Heart left ventricle (tissue), 16 donors: Measurements from ENCODE around the gene BMP8A. TPM values are rescaled to one million over a fixed set of nuclear protein-coding genes. Genes with fewer than 3 reads are reported as not detected.
A peak's percentile ranks its signal among the peaks of the same experiment; 100 is the strongest.
"Not testable (repeated sequence)": the region's sequence is repeated elsewhere in the genome, so short reads cannot be mapped to it uniquely, and the experiment has no call there.

Source experiments
- ATAC-seq, 4 donors: fragments of 200-7000 bp; cut with Tn5 transposase; one replicate each; pipeline ENCODE4 v1.9.1; 2020 to 2022; ENCODE audit warnings: moderate library complexity in 4 of 4, mild to moderate bottlenecking in 3 of 4, moderate number of reproducible peaks in 1 of 4
- DNase-seq, 5 donors: peaks; one replicate each; pipeline ENCODE4 v3.0.0-alpha.2; 2020
- H3K27ac ChIP-seq, 12 donors: fragments of 200-600 bp; sonication (generic) in 4 of 12; one replicate each; pipeline versions ENCODE4 v1.5.0 to v1.8.0; 2016 to 2022; ENCODE audit warnings: mild to moderate bottlenecking in 2 of 12
- H3K27me3 ChIP-seq, 9 donors: fragments of 200-600 bp; sonication (generic) in 2 of 9; one replicate each; pipeline versions ENCODE4 v1.5.1 to v1.8.0; 2016 to 2022; ENCODE audit warnings: mild to moderate bottlenecking in 3 of 9
- H3K36me3 ChIP-seq, 9 donors: fragments of 200-600 bp; sonication (generic) in 2 of 9; one replicate each; pipeline versions ENCODE4 v1.5.0 to v1.8.0; 2018 to 2022; ENCODE audit warnings: mild to moderate bottlenecking in 2 of 9
- H3K4me1 ChIP-seq, 12 donors: fragments of 200-600 bp; sonication (generic) in 4 of 12; one replicate each; pipeline versions ENCODE4 v1.5.0 to v1.8.0; 2016 to 2022; ENCODE audit warnings: mild to moderate bottlenecking in 3 of 12
- H3K4me3 ChIP-seq, 12 donors: fragments of 200-600 bp; sonication (generic) in 4 of 12; one replicate each; pipeline versions ENCODE4 v1.5.0 to v1.8.0; 2017 to 2022; ENCODE audit warnings: mild to moderate bottlenecking in 9 of 12, moderate library complexity in 4 of 12
- H3K9me3 ChIP-seq, 12 donors: fragments of 200-600 bp; sonication (generic) in 4 of 12; one replicate each; pipeline versions ENCODE4 v1.5.0 to v1.8.0; 2016 to 2022; ENCODE audit warnings: mild to moderate bottlenecking in 1 of 12
- CTCF ChIP-seq, 12 donors: fragments of 200-600 bp; sonication (generic) in 4 of 12; IDR thresholded peaks; one replicate each; pipeline versions ENCODE4 v1.5.0 to v1.8.0; 2018 to 2022; ENCODE audit warnings: antibody characterized with exemption in 12 of 12, mild to moderate bottlenecking in 5 of 12
- POLR2A ChIP-seq, 2 donors: fragments of 450-650 bp; IDR thresholded peaks; one replicate each; pipeline ENCODE4 v1.6.1; 2017; ENCODE audit warnings: antibody characterized with exemption in 2 of 2, mild to moderate bottlenecking in 2 of 2, moderate library complexity in 2 of 2
- WGBS, 4 donors: extraction: QIAGEN DNeasy Blood & Tissue Kit in 2 of 4; methylation state at CpG; one replicate each; pipeline versions ENCODE4 v1.1.5 to v1.1.7; 2013 to 2018; 5-methylcytosine and 5-hydroxymethylcytosine counted together
- intact Hi-C, 10 donors: fragments of 100-400 bp; cut with DNase I; formaldehyde crosslinking; loops; one replicate each; pipeline versions ENCODE4 v1.11.1 to v1.14.2; 2022
- polyA plus RNA-seq, 2 donors: library from polyadenylated mRNA; stranded (reverse); fragments of 200-250 nt; gene quantifications; one replicate each; pipeline ENCODE4 v1.2.3, GENCODE V29; 2013
- total RNA-seq, 9 donors: library from RNA; depleted of rRNA in 2 of 9; stranded (reverse); fragments of >200 nt in 2 of 9; fragmentation: NEBNext Ultra II Directional in 3 of 9; extraction: Animal tissue kit (Norgen Biotek cat#: 25700) in 3 of 9; gene quantifications; one replicate each; pipeline versions ENCODE4 v1.1.0 to v1.2.4, GENCODE V29; 2016 to 2023
- donor health status: ischemic (EF 13 %, LVEDD 7.1; RV severe dilation, severe dysfunction).
- donor health status: healthy with polysubstance abuse.
- donor health status: DM: no; HTN: yes; CAD: no.
- donor health status: DM: no; HTN: no; CAD: no.
- donor health status: ischemic (EF 25% LVEDD 6.9; RV normal size, moderate dysfunction).
- donor health status: ischemic (EF 25% LVEDD 5.7; RV mildly dilated, moderate dysfunction).
- donor health status: healthy.
- donor health status: DM: yes; HTN: yes; CAD: no.
- donor health status: ischemic (EF 35%, LVEDD 5.7; RV mildly dilated, moderate dysfunction).
- donor health status: nonischemic (EF 11% LVEDD 7.7; RV severe dilation, severe dysfunction).
- donor health status: DM: yes; HTN: yes; CAD: no.
- donor health status: PGD.
- donor health status: ischemic (EF 29% LVEDD 5.4; RV normal size, mild dysfunction).
- donor health status: nonischemic (EF 23%, LVEDD 6.1; RV moderate dilation, normal function).

The BMP8A gene
- total and polyA plus RNA-seq, 11 donors: 0.22 to 2.4 (median 0.60) TPM; not detected in 2

DNA sequence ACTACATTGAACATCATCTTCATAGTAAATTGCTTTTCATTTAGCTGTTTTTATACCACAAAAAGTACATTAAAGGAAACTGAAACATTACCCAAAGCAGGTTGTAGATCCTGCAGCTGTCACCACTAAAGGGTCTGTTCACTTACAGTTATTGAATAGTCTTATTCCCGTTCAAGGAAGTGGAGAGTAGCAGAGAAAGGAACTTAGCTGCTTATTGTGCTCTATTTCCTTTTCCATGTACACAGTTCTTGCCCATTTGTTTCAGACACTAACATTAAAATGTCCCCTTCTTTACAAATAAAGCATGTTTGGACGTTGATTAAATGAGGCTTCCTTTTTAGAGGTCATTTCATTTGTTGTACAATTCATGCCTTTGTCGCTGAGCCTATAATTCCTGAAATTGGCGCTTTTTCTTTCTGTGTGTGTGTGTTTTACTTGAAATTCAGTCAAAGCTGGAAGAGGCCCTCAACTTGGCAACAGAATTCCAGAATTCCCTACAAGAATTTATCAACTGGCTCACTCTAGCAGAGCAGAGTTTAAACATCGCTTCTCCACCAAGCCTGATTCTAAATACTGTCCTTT is 44.4 kb upstream of the BMP8A start:
- H3K4me3 ChIP-seq: no peak overlapping the region
- 77 to 83% (median 83%) methylated on average over 5 of the region's 5 CpGs for WGBS, 4 donors
- H3K4me1 ChIP-seq: peaks cover 0 to 9% (median 0%) of the 10 kb centered on the region in 12 donors
- H3K27me3 ChIP-seq: no peaks in the 10 kb centered on the region
- DNase-seq (no peak), ATAC-seq (no peak)
- H3K36me3 ChIP-seq: peaks cover 5 to 100% (median 98%) of the 10 kb centered on the region in 9 donors
- peak overlapping the region in 1 of 12 donors; percentile 6 for H3K27ac ChIP-seq
- H3K9me3 ChIP-seq: no peaks in the 10 kb centered on the region
- TF ChIP-seq POLR2A (IDR thresholded peaks at IDR 0.05): no peak
- no peak for TF ChIP-seq CTCF (IDR thresholded peaks at IDR 0.05)
- intact Hi-C loops: loop anchor here in 2 of 10 donors (10.0 kb wide), 2 partner anchors 92 to 122 kb away; no protein-coding TSS in a partner anchor

GRCh38 chr1:39450041-39450440 is 41.4 kb upstream of the BMP8A start:
- H3K9me3 ChIP-seq: not testable (repeated sequence)
- H3K36me3 ChIP-seq: peaks cover 8 to 100% (median 98%) of the 10 kb centered on the region in 9 donors

GRCh38 chr1:39450956-39451606 is 40.4 kb upstream of the BMP8A start:
- intact Hi-C loops: loop anchor here in 2 of 10 donors (10.0 kb wide), 2 partner anchors 126 to 146 kb away; no protein-coding TSS in a partner anchor
- peaks cover 12 to 100% (median 98%) of the 10 kb centered on the region in 9 donors for H3K36me3 ChIP-seq
- ATAC-seq (peak in 1 of 4 donors; percentile 25), DNase-seq (no peak)
- no peak overlapping the region for H3K4me3 ChIP-seq
- WGBS, 4 donors: 60 to 70% (median 62%) methylated on average over 10 of the region's 10 CpGs
- H3K9me3 ChIP-seq: no peaks in the 10 kb centered on the region
- no peak for TF ChIP-seq POLR2A (IDR thresholded peaks at IDR 0.05)
- no peak for TF ChIP-seq CTCF (IDR thresholded peaks at IDR 0.05)
- H3K27me3 ChIP-seq: no peaks in the 10 kb centered on the region
- peak overlapping the region in 1 of 12 donors; percentile 18 for H3K27ac ChIP-seq
- peaks cover 0 to 9% (median 0%) of the 10 kb centered on the region in 12 donors for H3K4me1 ChIP-seq

More at GRCh38 chr1:39450041-39450440, 41.4 kb upstream of the BMP8A start:
- intact Hi-C loops: loop anchor here in 2 of 10 donors (10.0 kb wide), 2 partner anchors 125 to 145 kb away; no protein-coding TSS in a partner anchor
- not testable (repeated sequence) for H3K4me1 ChIP-seq, H3K4me3 ChIP-seq, H3K27me3 ChIP-seq, DNase-seq, ATAC-seq, H3K27ac ChIP-seq
- WGBS, 4 donors: 89 to 93% (median 90%) methylated on average over 4 of the region's 4 CpGs

DNA sequence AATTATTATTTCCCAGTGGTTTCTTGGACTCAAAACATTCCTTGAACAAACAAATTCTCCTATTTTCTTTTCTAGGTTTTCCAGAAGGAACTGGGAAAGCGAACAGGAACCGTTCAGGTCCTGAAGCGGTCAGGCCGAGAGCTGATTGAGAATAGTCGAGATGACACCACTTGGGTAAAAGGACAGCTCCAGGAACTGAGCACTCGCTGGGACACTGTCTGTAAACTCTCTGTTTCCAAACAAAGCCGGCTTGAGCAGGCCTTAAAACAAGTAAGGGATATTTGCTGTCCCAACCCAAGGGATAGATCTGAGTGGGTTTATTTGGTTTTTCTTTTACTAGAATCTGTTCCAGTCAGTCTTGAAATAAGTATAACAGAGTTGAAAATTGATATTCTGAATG is 39.4 kb upstream of the BMP8A start:
- Histone ChIP-seq H3K9me3 (no peaks in the 10 kb centered on the region), H3K27me3 (no peaks in the 10 kb centered on the region), H3K4me3 (no peak overlapping the region), H3K27ac (peak overlapping the region in 1 of 12 donors; percentile 18), H3K4me1 (peaks cover 0 to 9% (median 0%) of the 10 kb centered on the region in 12 donors), H3K36me3 (peaks cover 15 to 100% (median 99%) of the 10 kb centered on the region in 9 donors)
- ATAC-seq (no peak), DNase-seq (no peak)
- TF ChIP-seq CTCF (IDR thresholded peaks at IDR 0.05) (no peak), POLR2A (IDR thresholded peaks at IDR 0.05) (no peak)
- WGBS, 4 donors: 86 to 90% (median 88%) methylated on average over 7 of the region's 7 CpGs
- intact Hi-C loops: loop anchor here in 2 of 10 donors (10.0 kb wide), 2 partner anchors 127 to 147 kb away; no protein-coding TSS in a partner anchor
